H1 (cell line): ENCODE data around the gene DIS3L. TPM values are rescaled to one million over a fixed set of nuclear protein-coding genes. Genes with fewer than 3 reads are reported as not detected.

Experiments used
- CTCF ChIA-PET: fragments of 300-600 bp; sonication (Branson Sonifier 250); formaldehyde crosslinking; loops from one replicate; lab custom pipeline; 2021; ENCODE audit not compliant: partially characterized antibody; lab: Charles Lee
- POLR2A ChIA-PET: fragments of 300-600 bp; sonication (Branson Sonifier 250); formaldehyde crosslinking; loops from one replicate; lab custom pipeline; 2021; ENCODE audit warnings: inconsistent platforms; ENCODE audit not compliant: partially characterized antibody; lab: Charles Lee
- DNase-seq, 2 experiments: peaks; one replicate each; pipeline versions ENCODE4 v3.0.0 to v3.0.0-alpha.2; 2010 to 2022; ENCODE audit warnings: low spot score in 2 of 2, low read depth in 1 of 2, mixed read lengths in 1 of 2
- FAIRE-seq: peaks from 2 replicates; lab custom pipeline; 2011; peaks lifted over from hg19 to GRCh38; lab: Jason Lieb, UNC
- H2AFZ ChIP-seq: 2 replicates; pipeline ENCODE4 v1.8.1; 2012; ENCODE audit warnings: low read length, inconsistent platforms
- H2AK5ac ChIP-seq: 2 replicates; pipeline ENCODE4 v1.6.1; 2013; ENCODE audit warnings: low read depth, low read length
- H2BK120ac ChIP-seq: replicated peaks from 2 replicates; pipeline ENCODE3; 2013; ENCODE audit warnings: low read depth, low read length, inconsistent platforms
- H2BK12ac ChIP-seq: 2 replicates; pipeline ENCODE4 v1.6.1; 2013; ENCODE audit warnings: low read depth, low read length
- H2BK15ac ChIP-seq: 2 replicates; pipeline ENCODE4 v1.6.1; 2013; ENCODE audit warnings: low read length
- H2BK20ac ChIP-seq: 2 replicates; pipeline ENCODE4 v1.6.1; 2013; ENCODE audit warnings: low read length
- H2BK5ac ChIP-seq: 2 replicates; pipeline ENCODE4 v1.6.1; 2013; ENCODE audit warnings: low read depth, low read length
- H3K14ac ChIP-seq: 2 replicates; pipeline ENCODE4 v1.6.1; 2013; ENCODE audit warnings: inconsistent platforms; ENCODE audit not compliant: insufficient read length
- H3K18ac ChIP-seq: 2 replicates; pipeline ENCODE4 v1.6.1; 2013; ENCODE audit warnings: low read length; ENCODE audit errors: extremely low read depth
- H3K23ac ChIP-seq: 2 replicates; pipeline ENCODE4 v1.6.1; 2013; ENCODE audit warnings: inconsistent platforms; ENCODE audit not compliant: insufficient read length
- H3K23me2 ChIP-seq: 2 replicates; pipeline ENCODE4 v1.6.1; 2013; ENCODE audit warnings: low read depth, low read length
- H3K27ac ChIP-seq: 2 replicates; pipeline ENCODE4 v1.6.1; 2011; ENCODE audit warnings: low read depth, low read length, inconsistent platforms
- H3K27me3 ChIP-seq, 4 experiments: replicated peaks in 1 of 4; 1 replicate in 1 of 4; 2 replicates in 3 of 4; pipeline versions ENCODE4 v1.6.1 to v1.8.1; 2011 to 2013; ENCODE audit warnings: low read length in 3 of 4, mild to moderate bottlenecking in 3 of 4, inconsistent platforms in 2 of 4, mixed read lengths in 2 of 4, moderate library complexity in 1 of 4; ENCODE audit not compliant: control insufficient read depth in 3 of 4, insufficient read depth in 3 of 4; ENCODE audit errors: extremely low read depth in 1 of 4
- H3K36me3 ChIP-seq, 4 experiments: 2 replicates each; pipeline versions ENCODE4 v1.6.1 to v1.8.1; 2011 to 2013; ENCODE audit warnings: mild to moderate bottlenecking in 4 of 4, low read length in 3 of 4, moderate library complexity in 2 of 4, control low read depth in 1 of 4, inconsistent platforms in 1 of 4; ENCODE audit not compliant: insufficient read depth in 4 of 4, control insufficient read depth in 2 of 4
- H3K4ac ChIP-seq: replicated peaks from 2 replicates; pipeline ENCODE3; 2013; ENCODE audit warnings: low read length, low read depth, mixed read lengths, inconsistent platforms; ENCODE audit not compliant: insufficient read length
- H3K4me1 ChIP-seq, 4 experiments: replicated peaks in 1 of 4; 1 replicate in 1 of 4; 2 replicates in 3 of 4; pipeline versions ENCODE4 v1.6.1 to v1.8.1; 2011 to 2013; ENCODE audit warnings: low read length in 3 of 4, inconsistent platforms in 2 of 4, mixed read lengths in 1 of 4; ENCODE audit not compliant: insufficient read depth in 4 of 4, control insufficient read depth in 3 of 4
- H3K4me2 ChIP-seq, 2 experiments: 2 replicates each; pipeline versions ENCODE4 v1.6.1 to v1.8.1; 2011 to 2013; ENCODE audit warnings: low read depth in 2 of 2, low read length in 2 of 2, control low read depth in 1 of 2, inconsistent platforms in 1 of 2, mild to moderate bottlenecking in 1 of 2; ENCODE audit not compliant: insufficient read depth in 1 of 2
- H3K4me3 ChIP-seq, 4 experiments: fragments of 200-600, 300-600 bp in 1 of 4; sonication (generic), shearing (Covaris generic), sonication (Bioruptor Twin) in 1 of 4; 2 replicates each; pipeline versions ENCODE4 v1.5.1 to v1.8.1; 2011 to 2016; ENCODE audit warnings: low read length in 4 of 4, low read depth in 3 of 4, control low read depth in 2 of 4, inconsistent platforms in 2 of 4, mild to moderate bottlenecking in 2 of 4, mixed read lengths in 1 of 4, moderate library complexity in 1 of 4; ENCODE audit not compliant: insufficient read depth in 2 of 4; ENCODE audit errors: extremely low read depth in 1 of 4
- H3K56ac ChIP-seq: replicated peaks from 2 replicates; pipeline ENCODE3; 2013; ENCODE audit warnings: low read depth, mild to moderate bottlenecking, mixed read lengths, low read length, inconsistent platforms; ENCODE audit not compliant: insufficient read length
- H3K79me1 ChIP-seq: 2 replicates; pipeline ENCODE4 v1.6.1; 2013; ENCODE audit warnings: low read depth, low read length, control low read depth
- H3K79me2 ChIP-seq, 2 experiments: 2 replicates each; pipeline versions ENCODE4 v1.6.1 to v1.8.1; 2012 to 2013; ENCODE audit warnings: low read length in 2 of 2, mild to moderate bottlenecking in 2 of 2, inconsistent platforms in 1 of 2; ENCODE audit not compliant: insufficient read depth in 2 of 2, control insufficient read depth in 1 of 2
- H3K9ac ChIP-seq, 4 experiments: replicated peaks in 1 of 4; 1 replicate in 1 of 4; 2 replicates in 3 of 4; pipeline versions ENCODE4 v1.6.1 to v1.8.1; 2011 to 2013; ENCODE audit warnings: low read depth in 3 of 4, low read length in 3 of 4, control low read depth in 2 of 4, mild to moderate bottlenecking in 2 of 4, moderate library complexity in 2 of 4, inconsistent platforms in 1 of 4; ENCODE audit errors: extremely low read depth in 1 of 4
- H3K9me3 ChIP-seq, 2 experiments: 2 replicates each; pipeline versions ENCODE4 v1.6.1 to v1.8.1; 2012 to 2013; ENCODE audit warnings: mild to moderate bottlenecking in 2 of 2, moderate library complexity in 2 of 2, control low read depth in 1 of 2, inconsistent platforms in 1 of 2, low read depth in 1 of 2, low read length in 1 of 2, mixed read lengths in 1 of 2; ENCODE audit not compliant: insufficient read depth in 2 of 2
- H4K20me1 ChIP-seq, 2 experiments: replicated peaks in 1 of 2; 2 replicates each; pipeline versions ENCODE3 to v1.8.1; 2011 to 2013; ENCODE audit warnings: inconsistent platforms in 2 of 2, low read length in 2 of 2, mild to moderate bottlenecking in 1 of 2; ENCODE audit not compliant: insufficient read depth in 2 of 2, control insufficient read depth in 1 of 2
- H4K5ac ChIP-seq: 2 replicates; pipeline ENCODE4 v1.6.1; 2013; ENCODE audit warnings: low read length, low read depth, mixed read lengths, inconsistent platforms; ENCODE audit not compliant: insufficient read length
- H4K8ac ChIP-seq: 2 replicates; pipeline ENCODE4 v1.8.0; 2013; ENCODE audit warnings: mild to moderate bottlenecking, moderate library complexity, low read length, inconsistent platforms; ENCODE audit not compliant: insufficient read depth; ENCODE audit errors: extremely low read depth
- H4K91ac ChIP-seq: replicated peaks from 2 replicates; pipeline ENCODE3; 2013; ENCODE audit warnings: low read length, mixed read lengths, inconsistent platforms; ENCODE audit not compliant: insufficient read length
- BRCA1 ChIP-seq: IDR thresholded peaks from 2 replicates; pipeline ENCODE4 v1.6.1; 2012; ENCODE audit warnings: low read depth, low read length, improper control_type of control experiment
- CHD2 ChIP-seq: IDR thresholded peaks from 2 replicates; pipeline ENCODE4 v1.6.1; 2012; ENCODE audit warnings: low read length, improper control_type of control experiment
- FOSL1 ChIP-seq: IDR thresholded peaks from 2 replicates; pipeline ENCODE4 v1.6.1; 2011; ENCODE audit warnings: mild to moderate bottlenecking, low read depth, low read length, moderate library complexity; ENCODE audit not compliant: insufficient read depth
- KDM1A ChIP-seq: fragments of 200-600, 300-600 bp; sonication (generic); IDR thresholded peaks from 2 replicates; pipeline ENCODE4 v1.7.1; 2016; ENCODE audit warnings: mild to moderate bottlenecking, low read length, borderline replicate concordance
- MAFK ChIP-seq: IDR thresholded peaks from 2 replicates; pipeline ENCODE4 v1.6.1; 2012; ENCODE audit warnings: low read depth, mild to moderate bottlenecking, improper control_type of control experiment, low read length
- NRF1 ChIP-seq: IDR thresholded peaks from 2 replicates; pipeline ENCODE4 v1.6.1; 2011; ENCODE audit warnings: mild to moderate bottlenecking, low read depth, low read length, improper control_type of control experiment
- PHF8 ChIP-seq: fragments of 200-600 bp; sonication (generic); conservative IDR thresholded peaks from 2 replicates; pipeline ENCODE4 v1.7.1; 2012; ENCODE audit warnings: low read depth, mild to moderate bottlenecking, inconsistent platforms, low read length, moderate library complexity
- RBBP5 ChIP-seq: IDR thresholded peaks from 2 replicates; pipeline ENCODE4 v1.7.1; 2012; ENCODE audit warnings: low read depth, mild to moderate bottlenecking, inconsistent platforms, low read length, moderate library complexity, borderline replicate concordance
- RNF2 ChIP-seq: fragments of 200-900, 300-1000 bp; sonication (generic); IDR thresholded peaks from 2 replicates; pipeline ENCODE4 v1.7.1; 2016; ENCODE audit warnings: borderline replicate concordance, low read depth, mild to moderate bottlenecking, antibody characterized with exemption, low read length; ENCODE audit not compliant: poor library complexity, severe bottlenecking; ENCODE audit errors: missing control alignments
- TEAD4 ChIP-seq: IDR thresholded peaks from 2 replicates; pipeline ENCODE4 v1.6.1; 2012; ENCODE audit warnings: low read depth, low read length, inconsistent platforms, mixed read lengths
- WGBS, 2 experiments: shearing (Covaris generic) in 1 of 2; methylation state at CpG; one replicate each; pipeline versions ENCODE4 v1.1.6 to v1.1.7; 2013 to 2015; ENCODE audit warnings: low lambda C conversion rate in 2 of 2, mixed read lengths in 2 of 2, inconsistent platforms in 1 of 2, low coverage in 1 of 2, missing lambda C conversion rate in 1 of 2; ENCODE audit not compliant: insufficient replicate concordance in 2 of 2, insufficient coverage in 1 of 2, insufficient read length in 1 of 2; ENCODE audit errors: extremely low coverage in 1 of 2, missing lambda C conversion rate in 1 of 2; 5-methylcytosine and 5-hydroxymethylcytosine counted together
- polyA plus RNA-seq, 7 experiments: library from polyadenylated mRNA; depleted of rRNA in 3 of 7; stranded (reverse) in 5 of 7; unstranded in 2 of 7; fragments of >200 nt in 5 of 7; fragments of 200-250 nt in 2 of 7; gene quantifications; 1 replicate in 5 of 7; 2 replicates in 1 of 7; 4 replicates in 1 of 7; pipeline versions ENCODE4 v1.2.1 to v1.2.3, GENCODE V29; 2011 to 2013; ENCODE audit warnings: missing spikeins in 2 of 7, mixed read lengths in 2 of 7
- total RNA-seq: library from RNA; stranded (reverse); fragmentation: NEBNext Ultra II Directional; extraction: Animal tissue kit (Norgen Biotek cat#: 25700); gene quantifications from 2 replicates; pipeline ENCODE4 v1.2.1, GENCODE V29; 2021
- TF ChIP-seq, protein P1 (sequence below): IDR thresholded peaks from 2 replicates; pipeline ENCODE4 v1.6.1; 2012; ENCODE audit warnings: inconsistent platforms

Gene DIS3L
- total and polyA plus RNA-seq, 2 of the 8 experiments (the other 6 are each of a cell fraction or from before 2014, with no cell fraction given): 8.7 to 25.0 TPM

DNA sequence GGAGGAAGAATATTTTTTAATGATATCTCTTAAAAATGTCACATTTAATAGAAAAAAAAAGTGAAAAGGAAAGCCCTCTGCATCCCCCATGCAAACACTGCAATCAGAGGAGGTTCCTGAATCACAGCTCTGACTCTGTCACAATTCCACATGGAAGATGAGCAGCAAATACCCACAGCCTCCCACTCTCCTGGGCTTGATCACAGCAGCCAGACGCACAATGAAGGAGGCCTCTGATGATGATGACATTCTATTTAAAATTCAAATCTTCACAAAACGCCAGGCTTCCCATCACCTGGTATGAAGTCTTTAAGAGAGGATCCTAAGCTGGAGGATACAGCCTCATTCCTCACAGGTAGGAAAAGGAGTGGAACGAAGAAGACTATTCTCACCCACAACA is 9.1 kb upstream of the DIS3L start:
- Histone ChIP-seq H2BK5ac (no peak overlapping the region), H3K4me2 (no peak overlapping the region), H3K14ac (no peak overlapping the region), H3K4me3 (no peak overlapping the region), H3K56ac (no peak overlapping the region), H2AK5ac (no peak overlapping the region), H3K27ac (no peak overlapping the region), H4K20me1 (no peaks in the 10 kb centered on the region), H3K23ac (no peak overlapping the region), H3K36me3 (no peaks in the 10 kb centered on the region), H4K8ac (no peak overlapping the region), H2AFZ (no peak overlapping the region), H3K9me3 (no peaks in the 10 kb centered on the region), H3K23me2 (no peaks in the 10 kb centered on the region), H2BK12ac (no peak overlapping the region), H2BK20ac (no peak overlapping the region), H3K4ac (no peak overlapping the region), H3K4me1 (no peaks in the 10 kb centered on the region), H4K91ac (no peak overlapping the region), H3K79me1 (no peaks in the 10 kb centered on the region), H3K79me2 (no peaks in the 10 kb centered on the region), H4K5ac (no peak overlapping the region), H2BK15ac (no peak overlapping the region), H3K9ac (no peak overlapping the region), H3K18ac (no peak overlapping the region), H2BK120ac (no peak overlapping the region), H3K27me3 (no peaks in the 10 kb centered on the region)
- no peak for FAIRE-seq
- ChIA-PET CTCF (interaction anchor here (0.8 to 1.3 kb wide), 5 partner anchors 8 to 449 kb away, joined by 3 read pairs; no protein-coding TSS in a partner anchor), POLR2A (interaction anchor here (0.6 to 1.4 kb wide), 2 partner anchors 9 to 80 kb away, joined by 3 read pairs; partner anchors contain the start of gene DIS3L)
- 85% methylated on average over 3 of the region's 3 CpGs; no CpG with 5 or more reads in 1 of the 2 experiments for WGBS, 2 experiments
- no peak for DNase-seq
- TF ChIP-seq BRCA1 (no peak), TEAD4 (no peak), RBBP5 (no peak), NRF1 (no peak), MAFK (no peak), CHD2 (no peak), KDM1A (no peak), FOSL1 (no peak), PHF8 (no peak), RNF2 (no peak)
- TF ChIP-seq, protein P1, sequence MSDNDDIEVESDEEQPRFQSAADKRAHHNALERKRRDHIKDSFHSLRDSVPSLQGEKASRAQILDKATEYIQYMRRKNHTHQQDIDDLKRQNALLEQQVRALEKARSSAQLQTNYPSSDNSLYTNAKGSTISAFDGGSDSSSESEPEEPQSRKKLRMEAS: no peak
